ENCODE measurements around the gene STK32B. TPM values are rescaled to one million over a fixed set of nuclear protein-coding genes. Genes with fewer than 3 reads are reported as not detected.

The STK32B gene
- total and polyA plus RNA-seq, 9 of the 15 experiments (the other 6 are each of a cell fraction or from before 2014, with no cell fraction given): 0.03 to 0.20 (median 0.07) TPM; not detected in 2

DNA sequence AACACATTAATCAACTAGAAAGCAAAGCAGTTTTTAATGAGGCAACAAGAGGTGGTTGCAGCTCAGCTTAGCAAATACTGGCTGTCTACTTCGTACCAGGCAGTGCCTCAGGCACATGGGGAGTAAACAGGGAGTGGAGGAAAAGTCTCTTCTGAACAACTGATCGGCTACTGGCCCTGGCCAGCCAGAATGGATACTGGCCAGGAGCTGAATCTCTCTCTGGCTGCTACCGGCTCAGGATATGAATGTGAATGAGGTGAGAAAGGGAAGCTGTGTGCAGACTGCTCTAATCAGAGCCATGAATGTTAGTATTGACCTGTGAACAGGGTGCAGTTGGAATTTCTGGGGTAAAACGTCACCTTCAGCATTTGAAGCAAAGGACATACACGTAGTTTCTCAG, 77.3 kb downstream of the STK32B start:
- H3K27ac ChIP-seq (ENCODE audit: extremely low read depth, low read depth, low read length): no peak overlapping the region
- ChIA-PET POLR2A (interaction anchor here (0.7 kb wide), 1 partner anchor 24 kb away, joined by 3 read pairs; no protein-coding TSS in a partner anchor), CTCF (ENCODE audit: low intra/inter-chr PET ratio) (no interaction called here)
- no peak overlapping the region for H3K9ac ChIP-seq (ENCODE audit: insufficient read depth in 1 of 2, low read depth in 2 of 2, low read length in 2 of 2)
- intact Hi-C loops (cut with micrococcal nuclease) (no loop called here), in situ Hi-C loops (cut with MboI) (no loop called here)
- H2AFZ ChIP-seq (ENCODE audit: low read depth, low read length): no peak overlapping the region
- no peaks in the 10 kb centered on the region for H3K79me2 ChIP-seq (ENCODE audit: control insufficient read depth, insufficient read depth, low read length)
- no peaks in the 10 kb centered on the region for H3K9me3 ChIP-seq (replicated peaks; ENCODE audit: control insufficient read depth, insufficient read depth, low read depth, low read length)
- BruUV-seq (replicated peaks): no TSS peak
- H3K27me3 ChIP-seq (ENCODE audit: control insufficient read depth in 2 of 2, insufficient read depth in 2 of 2, low read length in 2 of 2): peaks cover 3 to 29% of the 10 kb centered on the region in 2 experiments; a peak in 2 of 5 replicates
- WGBS (ENCODE audit: insufficient coverage, low coverage, missing lambda C conversion rate): 0% methylated on average over 5 of the region's 5 CpGs
- H3K4me3 ChIP-seq: no peak overlapping the region
- ATAC-seq: no peak
- no peak for TF ChIP-seq SMARCE1 (IDR thresholded peaks at IDR 0.05)
- no peak for TF ChIP-seq ZNF121 (CRISPR knock-in tag; conservative IDR thresholded peaks at IDR 0.05)
- no peak for TF ChIP-seq ZNF23 (CRISPR knock-in tag; IDR thresholded peaks at IDR 0.05)
- TF ChIP-seq, protein P1, sequence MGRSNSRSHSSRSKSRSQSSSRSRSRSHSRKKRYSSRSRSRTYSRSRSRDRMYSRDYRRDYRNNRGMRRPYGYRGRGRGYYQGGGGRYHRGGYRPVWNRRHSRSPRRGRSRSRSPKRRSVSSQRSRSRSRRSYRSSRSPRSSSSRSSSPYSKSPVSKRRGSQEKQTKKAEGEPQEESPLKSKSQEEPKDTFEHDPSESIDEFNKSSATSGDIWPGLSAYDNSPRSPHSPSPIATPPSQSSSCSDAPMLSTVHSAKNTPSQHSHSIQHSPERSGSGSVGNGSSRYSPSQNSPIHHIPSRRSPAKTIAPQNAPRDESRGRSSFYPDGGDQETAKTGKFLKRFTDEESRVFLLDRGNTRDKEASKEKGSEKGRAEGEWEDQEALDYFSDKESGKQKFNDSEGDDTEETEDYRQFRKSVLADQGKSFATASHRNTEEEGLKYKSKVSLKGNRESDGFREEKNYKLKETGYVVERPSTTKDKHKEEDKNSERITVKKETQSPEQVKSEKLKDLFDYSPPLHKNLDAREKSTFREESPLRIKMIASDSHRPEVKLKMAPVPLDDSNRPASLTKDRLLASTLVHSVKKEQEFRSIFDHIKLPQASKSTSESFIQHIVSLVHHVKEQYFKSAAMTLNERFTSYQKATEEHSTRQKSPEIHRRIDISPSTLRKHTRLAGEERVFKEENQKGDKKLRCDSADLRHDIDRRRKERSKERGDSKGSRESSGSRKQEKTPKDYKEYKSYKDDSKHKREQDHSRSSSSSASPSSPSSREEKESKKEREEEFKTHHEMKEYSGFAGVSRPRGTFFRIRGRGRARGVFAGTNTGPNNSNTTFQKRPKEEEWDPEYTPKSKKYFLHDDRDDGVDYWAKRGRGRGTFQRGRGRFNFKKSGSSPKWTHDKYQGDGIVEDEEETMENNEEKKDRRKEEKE (IDR thresholded peaks at IDR 0.05; ENCODE audit: borderline replicate concordance in 1 of 2, control insufficient read depth in 1 of 2, low read depth in 2 of 2, low read length in 1 of 2): no peak
- TF ChIP-seq, protein P2, sequence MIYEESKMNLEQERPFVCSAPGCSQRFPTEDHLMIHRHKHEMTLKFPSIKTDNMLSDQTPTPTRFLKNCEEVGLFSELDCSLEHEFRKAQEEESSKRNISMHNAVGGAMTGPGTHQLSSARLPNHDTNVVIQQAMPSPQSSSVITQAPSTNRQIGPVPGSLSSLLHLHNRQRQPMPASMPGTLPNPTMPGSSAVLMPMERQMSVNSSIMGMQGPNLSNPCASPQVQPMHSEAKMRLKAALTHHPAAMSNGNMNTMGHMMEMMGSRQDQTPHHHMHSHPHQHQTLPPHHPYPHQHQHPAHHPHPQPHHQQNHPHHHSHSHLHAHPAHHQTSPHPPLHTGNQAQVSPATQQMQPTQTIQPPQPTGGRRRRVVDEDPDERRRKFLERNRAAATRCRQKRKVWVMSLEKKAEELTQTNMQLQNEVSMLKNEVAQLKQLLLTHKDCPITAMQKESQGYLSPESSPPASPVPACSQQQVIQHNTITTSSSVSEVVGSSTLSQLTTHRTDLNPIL (CRISPR knock-in tag; IDR thresholded peaks at IDR 0.05): no peak
- TF ChIP-seq TFAM (CRISPR knock-in tag; conservative IDR thresholded peaks at IDR 0.05): no peak
- TF ChIP-seq, protein P3, sequence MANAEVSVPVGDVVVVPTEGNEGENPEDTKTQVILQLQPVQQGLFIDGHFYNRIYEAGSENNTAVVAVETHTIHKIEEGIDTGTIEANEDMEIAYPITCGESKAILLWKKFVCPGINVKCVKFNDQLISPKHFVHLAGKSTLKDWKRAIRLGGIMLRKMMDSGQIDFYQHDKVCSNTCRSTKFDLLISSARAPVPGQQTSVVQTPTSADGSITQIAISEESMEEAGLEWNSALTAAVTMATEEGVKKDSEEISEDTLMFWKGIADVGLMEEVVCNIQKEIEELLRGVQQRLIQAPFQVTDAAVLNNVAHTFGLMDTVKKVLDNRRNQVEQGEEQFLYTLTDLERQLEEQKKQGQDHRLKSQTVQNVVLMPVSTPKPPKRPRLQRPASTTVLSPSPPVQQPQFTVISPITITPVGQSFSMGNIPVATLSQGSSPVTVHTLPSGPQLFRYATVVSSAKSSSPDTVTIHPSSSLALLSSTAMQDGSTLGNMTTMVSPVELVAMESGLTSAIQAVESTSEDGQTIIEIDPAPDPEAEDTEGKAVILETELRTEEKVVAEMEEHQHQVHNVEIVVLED (CRISPR knock-in tag; IDR thresholded peaks at IDR 0.05): no peak
- no peak for TF ChIP-seq NCOA1 (IDR thresholded peaks at IDR 0.05; ENCODE audit: low read depth)
- TF ChIP-seq HDAC3 (IDR thresholded peaks at IDR 0.05; ENCODE audit: borderline replicate concordance, partially characterized antibody): no peak
- H3K36me3 ChIP-seq (ENCODE audit: control insufficient read depth, insufficient read depth, low read length): no peaks in the 10 kb centered on the region
- no peak for DNase-seq (ENCODE audit: extremely low read depth in 1 of 4, low spot score in 3 of 4)
- FAIRE-seq: no peak
- no peaks in the 10 kb centered on the region for H3K9me1 ChIP-seq (ENCODE audit: control insufficient read depth, insufficient read depth, low read length)
- H3K4me2 ChIP-seq (ENCODE audit: insufficient read depth, low read length): no peak overlapping the region
- peaks cover 0 to 3% of the 10 kb centered on the region in 2 experiments; a peak in 1 of 5 replicates for H3K4me1 ChIP-seq (replicated peaks in 1 of 2; ENCODE audit: control insufficient read depth in 2 of 2, insufficient read depth in 2 of 2, low read length in 2 of 2)
- H4K20me1 ChIP-seq (replicated peaks; ENCODE audit: control insufficient read depth, insufficient read depth, low read length): no peaks in the 10 kb centered on the region
